HG03442 (cell line): Measurements from ENCODE around the gene GPC5.

Source experiments
- ATAC-seq: cut with Tn5 transposase; IDR thresholded peaks from one replicate; pipeline ENCODE4 v1.9.1; 2021; ENCODE audit warnings: mild to moderate bottlenecking, moderate library complexity; ENCODE audit not compliant: unreplicated experiment

The GPC5 gene

DNA sequence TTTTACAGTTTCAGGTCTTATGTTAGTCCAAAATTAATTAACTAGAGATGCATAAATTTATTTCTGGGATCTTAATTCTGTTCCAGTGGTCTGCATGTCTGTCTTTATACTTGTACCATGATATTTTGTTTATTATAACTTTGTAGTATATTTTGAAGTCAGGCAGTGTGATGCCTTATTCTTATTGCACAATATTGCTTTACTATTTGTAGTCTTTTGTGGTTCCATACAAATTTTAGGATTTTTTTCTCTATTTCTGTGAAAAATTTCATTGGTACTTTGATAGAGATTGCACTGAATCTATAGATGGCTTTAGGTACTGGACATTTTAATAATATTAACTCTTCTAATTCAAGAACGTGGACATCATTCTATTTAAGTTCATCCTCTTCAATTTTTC lies 304.0 kb downstream of the GPC5 start:
- ATAC-seq = no peak

DNA sequence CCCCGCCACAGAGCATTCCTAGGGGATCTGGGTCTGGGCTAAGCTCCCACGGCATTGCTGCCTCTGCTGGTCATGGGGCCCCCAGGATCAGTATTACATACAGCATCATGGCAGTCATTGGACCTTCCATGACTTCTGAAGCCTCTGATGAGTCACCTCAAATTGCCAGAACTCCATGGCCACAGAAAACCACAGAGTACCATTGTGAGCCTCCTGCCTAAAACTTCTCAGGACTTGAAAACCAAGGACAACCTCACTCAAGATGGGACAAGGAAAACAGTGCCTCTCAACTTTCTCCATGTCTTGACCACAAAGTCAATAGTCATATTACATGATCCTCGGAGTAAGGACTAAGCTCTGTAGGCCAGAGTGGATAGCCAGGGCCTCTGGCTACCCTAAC lies 306.0 kb downstream of the GPC5 start:
- no peak for ATAC-seq

DNA sequence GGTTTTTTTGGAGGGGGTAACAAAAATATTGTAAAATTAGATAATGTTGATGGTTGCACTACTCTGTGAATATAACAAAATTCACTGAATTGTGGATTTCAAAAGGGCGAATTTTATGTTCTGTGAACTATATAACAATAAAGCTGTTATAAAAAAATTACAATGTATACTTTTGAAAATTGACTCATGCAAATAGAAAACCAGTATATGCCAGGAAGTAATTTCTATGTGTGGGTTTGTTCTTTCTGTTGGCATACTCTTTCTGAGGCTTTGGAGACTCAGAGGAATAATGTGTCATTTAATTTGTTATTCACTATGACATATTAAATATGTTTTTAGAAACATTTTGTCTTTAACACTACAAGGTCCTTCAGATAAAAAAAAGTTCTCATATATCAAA lies 310.1 kb downstream of the GPC5 start:
- no peak for ATAC-seq

DNA sequence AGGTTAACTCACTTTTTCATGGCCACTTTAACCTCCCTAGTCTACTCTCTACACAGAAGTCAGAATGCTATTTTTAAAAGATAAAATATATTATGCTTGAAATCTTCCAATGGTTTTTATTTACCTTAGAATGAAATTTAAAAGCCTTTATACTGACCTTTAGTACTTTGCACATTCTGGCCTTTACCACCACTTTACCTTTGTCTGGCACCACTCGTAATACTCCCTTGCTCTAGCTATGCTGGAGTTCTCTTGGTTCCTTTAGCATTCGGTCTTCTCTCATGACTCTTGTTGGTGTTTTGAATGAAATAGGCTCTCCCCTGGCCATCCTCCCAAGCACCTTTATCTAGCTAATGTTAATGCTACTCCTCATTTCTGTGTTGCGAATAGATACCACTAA lies 310.8 kb downstream of the GPC5 start:
- no peak for ATAC-seq

DNA sequence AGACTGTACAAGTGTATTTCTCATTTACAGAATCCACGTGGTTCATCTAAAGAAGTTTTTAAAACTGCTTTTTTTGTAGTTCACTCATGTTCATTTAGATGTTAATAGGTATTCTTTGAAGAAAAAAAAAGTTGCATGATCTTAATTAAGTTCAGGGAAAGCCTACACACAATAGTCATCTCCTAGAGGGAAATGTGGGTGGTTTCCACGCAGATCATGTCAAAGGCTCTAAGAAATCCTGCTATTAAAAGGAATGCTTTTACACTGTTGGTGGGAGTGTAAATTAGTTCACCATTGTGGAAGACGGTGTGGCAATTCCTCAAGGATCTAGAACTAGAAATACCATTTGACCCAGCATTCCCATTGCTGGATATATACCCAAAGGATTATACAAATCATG lies 312.3 kb downstream of the GPC5 start:
- no peak for ATAC-seq

DNA sequence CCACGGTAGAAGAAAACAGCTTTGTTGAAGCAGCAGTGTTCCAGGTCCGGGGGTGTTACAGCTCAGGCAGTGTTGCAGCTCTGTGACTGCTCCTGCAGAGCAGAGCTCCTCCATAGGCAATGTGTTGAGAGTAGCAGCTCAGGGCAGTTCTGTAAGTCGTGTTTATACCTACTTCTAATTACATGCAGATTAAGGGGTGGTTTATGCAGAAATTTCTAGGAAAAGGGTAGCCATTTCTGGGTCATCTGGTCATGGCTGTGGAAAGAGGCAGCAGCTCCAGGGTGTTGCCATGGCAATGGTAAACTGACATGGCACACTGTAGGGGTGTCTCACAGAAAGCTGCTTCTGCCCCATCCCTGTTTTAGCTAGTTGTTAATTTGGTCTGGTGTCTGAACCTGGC lies 316.4 kb downstream of the GPC5 start:
- ATAC-seq = no peak

DNA sequence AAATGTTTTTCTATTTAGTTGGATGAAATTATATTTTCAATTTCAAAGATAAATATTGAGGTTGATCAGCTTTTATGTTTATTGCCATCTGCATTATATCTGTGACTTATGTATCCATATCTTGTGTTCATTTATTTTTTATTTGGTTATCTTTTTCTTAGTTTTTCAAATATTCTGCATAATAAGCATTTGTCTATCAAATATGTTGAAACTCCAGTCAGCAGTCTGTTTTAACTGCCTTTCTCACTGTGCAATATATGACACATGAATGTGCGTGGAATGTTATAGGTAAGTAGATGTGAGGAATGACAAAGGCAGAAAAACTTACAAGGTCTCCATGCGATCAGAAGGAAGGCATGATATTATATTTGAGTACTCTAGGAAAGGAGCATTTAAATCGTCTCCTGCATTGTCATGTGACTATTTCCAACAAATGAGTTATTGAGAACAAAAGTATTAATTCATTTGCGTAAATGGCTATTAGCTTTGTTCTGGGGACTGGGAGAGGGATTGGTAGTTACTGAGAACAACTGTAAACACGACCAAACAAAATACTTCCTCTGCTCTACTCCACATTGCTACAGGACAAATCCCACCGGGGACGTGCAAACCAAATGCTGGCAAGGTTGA lies 318.1 kb downstream of the GPC5 start:
- ATAC-seq = no peak

DNA sequence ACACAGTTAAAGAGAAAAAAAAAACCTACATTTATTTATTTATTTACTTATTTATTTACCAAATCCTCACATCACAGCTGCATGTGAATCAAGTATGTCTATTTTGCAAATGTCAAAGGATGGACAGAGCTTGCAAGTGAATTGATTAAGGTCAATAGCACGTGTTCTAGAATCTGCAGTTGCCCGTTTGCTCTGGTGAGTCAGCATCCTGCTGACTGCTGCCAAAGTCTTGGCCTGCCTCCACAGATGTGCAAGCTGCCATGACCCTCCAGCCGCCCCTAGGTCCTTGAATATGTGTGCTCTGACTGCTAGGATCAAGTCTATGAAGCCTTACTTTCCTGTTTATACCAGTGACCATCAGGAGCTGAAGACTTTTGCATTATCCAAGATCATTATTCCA lies 320.6 kb downstream of the GPC5 start:
- no peak for ATAC-seq

DNA sequence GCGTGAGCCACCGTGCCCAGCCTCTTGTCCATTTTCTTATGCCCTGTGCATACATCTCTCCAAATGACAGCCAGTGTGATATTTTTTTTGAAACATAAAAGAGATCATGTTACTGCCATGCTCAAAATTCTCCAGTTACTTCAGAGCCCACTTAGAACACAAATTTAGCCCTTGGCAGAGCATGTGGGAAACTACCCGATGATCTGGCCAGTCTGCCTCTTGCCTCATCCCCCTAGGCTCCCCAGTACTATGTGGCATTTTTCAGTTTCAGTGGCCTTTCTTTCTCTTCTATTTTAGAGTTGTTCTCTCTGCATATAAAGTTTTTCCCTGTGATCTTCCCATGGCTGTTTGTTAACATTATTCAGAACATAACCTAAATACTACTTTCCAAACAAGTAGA lies 323.0 kb downstream of the GPC5 start:
- ATAC-seq = no peak

DNA sequence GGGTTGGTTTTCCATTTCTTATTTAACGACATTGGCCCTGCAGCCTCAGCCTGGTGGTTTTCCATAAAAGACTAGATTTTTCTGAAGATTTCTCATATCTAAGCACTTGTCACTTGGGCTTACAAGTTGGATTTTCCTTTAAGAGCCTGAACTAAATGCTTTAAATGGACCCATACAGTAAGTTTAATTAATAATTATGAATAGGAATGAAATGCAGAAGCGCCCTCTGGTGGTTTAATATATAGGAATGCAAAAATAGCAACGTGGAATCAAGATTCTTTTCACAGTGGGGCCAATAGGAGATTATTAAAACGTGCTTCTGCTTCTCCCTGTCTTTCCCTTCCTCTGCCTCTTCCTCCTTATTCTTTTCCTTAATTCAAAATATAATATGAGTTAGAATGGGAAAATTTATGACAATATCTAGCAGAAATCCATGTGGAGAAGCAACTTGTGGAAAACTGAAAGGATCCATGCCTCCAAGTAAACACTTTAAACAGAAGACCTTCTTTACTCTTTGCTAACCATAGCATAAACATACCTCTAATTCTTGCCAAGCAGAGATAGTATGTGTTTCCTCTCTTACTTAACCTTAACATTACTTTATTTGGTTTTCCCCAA lies 324.0 kb downstream of the GPC5 start:
- ATAC-seq = no peak

DNA sequence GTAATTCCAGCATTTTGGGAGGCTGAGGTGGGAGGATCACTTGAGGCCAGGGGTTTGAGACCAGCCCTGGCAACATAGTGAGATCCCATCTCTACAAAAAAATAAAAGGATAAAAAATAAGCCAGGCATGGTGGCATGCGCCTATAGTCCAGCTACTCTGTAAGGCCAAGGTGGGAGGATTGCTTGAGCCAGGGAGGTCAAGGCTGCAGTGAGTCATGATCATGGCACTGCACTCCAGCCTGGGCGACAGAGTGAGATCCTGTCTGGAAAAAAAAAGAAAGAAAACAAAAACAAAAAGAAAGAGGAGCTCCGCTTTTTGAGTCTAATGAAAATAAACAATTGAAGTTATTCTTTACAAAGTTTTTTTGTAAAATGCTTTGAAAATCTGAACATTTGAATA lies 326.2 kb downstream of the GPC5 start:
- no peak for ATAC-seq

DNA sequence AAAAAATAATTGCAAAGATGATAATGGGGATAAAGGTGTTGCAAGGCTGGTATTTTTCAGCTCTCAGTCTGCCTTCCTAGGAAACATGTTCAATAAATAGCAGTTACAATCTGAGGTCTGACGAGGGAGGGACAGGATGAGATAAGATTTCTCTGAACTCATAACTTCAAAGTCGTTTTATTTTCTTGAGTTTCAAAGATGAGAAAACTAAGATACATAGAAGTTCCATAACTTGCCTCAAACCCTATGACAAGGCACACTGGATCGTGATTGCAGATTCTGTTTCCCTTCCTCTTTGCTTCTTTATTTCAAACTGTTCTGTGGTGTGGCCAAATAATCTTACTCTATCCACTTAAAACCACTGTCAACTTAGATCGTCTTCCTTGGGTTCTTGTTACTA lies 327.2 kb downstream of the GPC5 start:
- no peak for ATAC-seq

DNA sequence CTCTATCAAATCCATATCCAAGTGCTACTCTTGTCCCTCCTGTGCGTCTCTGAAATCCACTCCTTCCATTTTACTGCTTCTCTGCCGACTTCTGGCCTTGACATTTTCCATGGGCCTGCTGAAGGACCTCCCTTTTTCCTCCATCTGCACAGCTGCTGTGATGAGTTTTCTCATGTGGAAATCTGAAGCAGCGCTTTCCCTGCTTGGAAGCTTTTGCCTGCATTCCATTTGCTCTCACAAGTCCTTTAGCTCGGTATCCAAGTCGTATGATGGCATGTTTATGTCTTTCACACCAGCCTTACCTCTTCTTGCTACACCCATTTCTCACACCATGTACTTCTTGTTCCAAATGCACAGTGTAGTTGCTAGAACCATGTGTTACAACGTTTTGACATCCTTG lies 328.2 kb downstream of the GPC5 start:
- no peak for ATAC-seq

DNA sequence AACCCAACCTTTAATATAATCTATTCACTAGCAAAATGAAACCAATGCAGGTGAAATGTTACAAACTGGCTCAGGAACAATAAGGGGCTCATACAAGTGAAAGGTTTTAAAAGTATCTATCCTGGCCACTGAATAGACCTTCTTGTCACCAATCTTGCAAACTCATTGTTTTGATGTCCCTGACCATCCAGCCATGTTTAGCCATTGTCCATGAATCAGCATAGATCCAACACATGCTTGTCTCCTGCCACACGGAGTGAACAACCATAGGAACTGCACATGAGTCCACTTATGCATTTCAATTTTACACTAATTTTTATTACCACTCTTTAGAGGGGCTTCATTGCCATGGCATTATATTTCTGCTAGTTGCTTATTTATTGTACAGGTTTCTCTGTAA lies 331.4 kb downstream of the GPC5 start:
- ATAC-seq = no peak

DNA sequence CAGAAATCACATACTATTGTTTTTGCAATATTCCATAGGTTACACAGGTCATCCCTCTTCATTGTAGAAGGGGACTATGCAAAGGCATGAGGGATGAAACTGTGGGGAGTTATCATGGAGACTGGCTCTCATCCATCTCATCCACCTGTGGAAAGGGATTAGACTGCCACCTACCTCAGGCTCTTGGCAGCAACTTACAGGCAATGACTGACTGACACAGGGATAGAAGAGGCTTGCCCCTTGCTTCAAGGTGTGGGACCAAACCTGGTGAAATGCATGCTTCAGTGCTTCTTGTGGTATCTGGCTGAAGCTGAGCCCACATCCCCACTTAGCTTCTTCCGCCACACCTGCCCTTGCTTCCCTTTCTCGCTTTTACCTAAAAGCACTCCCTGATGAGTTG lies 341.3 kb downstream of the GPC5 start:
- no peak for ATAC-seq

DNA sequence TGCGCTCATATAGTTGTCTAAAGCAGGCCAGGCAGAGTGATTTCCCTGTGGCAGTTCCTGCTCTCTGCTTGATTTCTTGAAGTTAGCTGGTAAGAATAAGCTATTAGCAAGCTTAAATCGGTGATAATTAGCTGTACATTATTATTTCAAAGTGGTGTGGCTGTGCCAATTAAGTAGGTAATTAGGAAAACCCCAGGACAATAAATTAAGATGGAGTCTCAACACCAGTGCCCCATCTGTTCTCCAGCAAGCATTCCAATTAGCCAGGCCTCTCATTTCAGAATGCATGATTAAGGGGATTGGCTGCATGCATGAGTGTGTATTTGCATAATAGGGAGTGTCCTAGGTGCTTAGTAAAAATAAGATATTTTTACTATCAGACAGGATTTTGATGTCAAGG lies 342.3 kb downstream of the GPC5 start:
- ATAC-seq = no peak

DNA sequence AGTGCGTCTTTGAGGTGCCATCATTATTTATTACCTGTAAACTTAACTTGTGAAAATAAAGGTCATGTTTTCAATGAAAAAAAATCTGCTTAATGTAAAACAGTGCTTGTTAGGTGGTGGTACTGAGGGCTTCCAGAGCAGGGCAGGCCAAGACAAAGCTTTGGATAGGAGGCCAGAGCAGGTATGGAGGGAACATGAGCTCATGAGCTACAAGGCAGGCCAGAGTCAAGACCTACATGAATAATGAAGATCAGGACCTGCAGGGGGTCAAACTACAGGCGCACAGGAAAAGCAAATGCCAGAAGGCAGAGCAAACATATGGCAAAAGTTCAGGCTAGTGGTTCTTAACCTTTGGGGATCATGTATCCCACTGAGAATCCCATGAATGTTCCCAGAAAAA lies 343.5 kb downstream of the GPC5 start:
- ATAC-seq = no peak

DNA sequence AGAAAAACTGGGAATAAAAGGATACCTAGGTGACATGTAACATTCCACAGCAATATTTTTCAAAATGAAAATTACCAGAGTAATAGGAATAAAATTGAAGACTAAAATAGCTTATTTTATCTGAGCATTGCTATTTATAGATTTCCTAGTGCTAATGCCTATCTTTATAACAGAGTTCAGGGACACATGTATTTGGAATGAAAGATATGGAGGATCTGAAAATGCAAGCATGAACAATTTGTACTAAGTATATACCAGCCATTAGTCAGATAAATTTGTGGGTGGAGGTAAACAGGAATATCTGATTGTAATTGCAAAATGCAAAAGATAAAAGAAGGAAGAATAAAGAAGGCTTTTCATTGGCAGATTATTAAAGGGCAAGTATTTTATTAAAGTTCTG lies 345.9 kb downstream of the GPC5 start:
- no peak for ATAC-seq

DNA sequence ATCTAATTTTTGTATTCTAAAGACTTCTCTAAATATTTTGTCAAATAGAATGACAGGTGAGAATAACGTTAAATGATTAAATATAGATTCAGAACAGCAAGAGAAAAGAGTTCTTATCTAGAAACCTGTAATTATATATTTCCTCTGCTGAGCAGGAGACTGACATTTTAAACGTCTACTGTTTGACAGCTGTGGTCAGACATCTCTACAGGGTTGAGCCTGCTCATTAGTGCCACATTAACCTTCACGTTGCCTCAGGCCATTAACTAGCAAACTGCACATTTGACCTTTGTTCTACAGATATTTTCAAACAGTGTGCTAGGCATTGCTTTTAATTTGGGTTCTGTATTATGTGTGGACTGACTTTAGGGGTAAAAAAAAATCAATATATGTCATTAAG lies 347.5 kb downstream of the GPC5 start:
- no peak for ATAC-seq

DNA sequence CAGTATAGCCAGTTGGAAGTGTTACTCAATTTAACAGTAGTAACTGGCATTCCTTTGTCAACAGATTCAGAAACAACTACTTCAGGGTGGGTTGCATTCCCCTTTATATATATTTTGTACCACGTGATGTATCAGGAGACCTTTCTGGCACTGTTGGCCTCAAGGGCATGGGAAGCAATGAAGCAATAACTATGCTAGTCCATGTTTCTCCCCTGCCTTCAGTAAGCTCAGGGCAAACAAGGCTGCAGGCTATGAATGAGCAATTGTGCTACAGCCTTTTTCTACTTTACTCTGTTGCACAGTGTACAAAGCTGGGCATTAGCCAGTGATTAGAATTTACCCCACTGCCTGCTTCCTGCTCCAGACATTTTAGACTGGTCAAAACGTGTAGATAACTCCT lies 348.8 kb downstream of the GPC5 start:
- no peak for ATAC-seq

DNA sequence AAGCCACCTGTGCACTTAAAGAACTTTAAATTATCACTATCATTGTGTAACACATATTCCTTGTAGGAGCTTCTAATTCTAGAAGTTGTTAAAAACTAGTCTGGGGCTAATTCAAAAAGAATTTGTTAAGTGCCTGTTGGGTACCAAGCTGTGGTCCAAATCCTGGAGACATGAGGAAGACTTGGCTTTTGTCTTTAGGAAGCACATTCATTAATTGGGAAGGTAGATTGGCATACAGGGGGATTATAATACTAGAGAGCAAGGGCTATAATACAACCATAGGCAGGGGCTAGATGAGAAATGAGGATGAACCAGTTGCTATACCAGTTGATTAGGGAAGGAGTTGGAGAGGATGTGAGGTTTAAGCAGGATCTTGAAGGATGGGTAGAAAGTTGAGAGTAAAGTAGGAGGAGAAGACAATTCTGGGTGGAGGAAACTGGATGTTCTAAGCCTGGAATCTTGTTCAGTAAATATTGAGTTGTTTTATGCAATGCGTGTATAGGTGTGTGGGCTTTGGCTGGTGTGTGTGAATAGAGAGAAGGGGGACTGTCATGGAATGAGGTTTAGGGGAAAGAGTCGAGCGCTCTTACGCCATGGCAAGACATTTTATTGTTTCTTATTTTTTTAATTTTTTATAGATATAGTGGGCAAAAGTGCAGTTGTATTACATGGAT lies 350.1 kb downstream of the GPC5 start:
- no peak for ATAC-seq

DNA sequence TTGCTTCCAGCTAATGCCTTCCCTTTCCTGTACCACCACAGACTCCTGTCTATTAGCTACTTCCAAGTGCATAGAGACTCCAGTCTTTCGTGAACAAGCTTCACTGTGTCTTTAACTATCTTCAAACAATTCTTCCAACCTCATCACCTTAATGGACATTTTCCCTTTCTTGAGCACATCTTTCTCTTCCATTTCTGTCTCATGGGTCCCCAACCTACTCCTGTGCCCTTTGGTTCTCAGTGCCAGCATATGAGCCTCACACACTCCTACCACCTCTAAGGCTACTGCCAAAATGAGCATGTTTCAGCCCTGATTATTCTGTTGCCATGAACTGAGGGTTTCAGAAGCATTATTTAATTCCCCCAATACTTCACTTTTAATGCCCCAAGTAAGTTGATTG lies 360.3 kb downstream of the GPC5 start:
- no peak for ATAC-seq

DNA sequence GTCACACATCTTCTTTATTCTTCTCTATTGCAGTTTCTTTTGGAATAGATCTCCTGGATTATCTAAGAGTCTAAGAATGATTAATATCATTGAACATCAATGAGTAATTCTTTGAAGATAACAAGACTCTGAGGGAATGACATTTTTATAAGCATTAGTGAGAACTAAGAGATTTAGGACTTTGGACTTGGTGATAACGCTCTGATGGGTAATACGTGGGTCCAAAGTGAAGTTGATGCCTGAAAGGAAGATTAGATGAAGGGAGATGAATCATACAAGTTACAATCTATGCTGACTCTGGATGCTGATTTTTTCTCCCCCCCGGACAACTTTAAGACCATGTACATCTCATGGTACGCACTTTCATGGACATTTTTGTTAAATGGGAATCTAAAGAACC lies 364.5 kb downstream of the GPC5 start:
- no peak for ATAC-seq
